ENCODE results near the gene STOML2.

DNA sequence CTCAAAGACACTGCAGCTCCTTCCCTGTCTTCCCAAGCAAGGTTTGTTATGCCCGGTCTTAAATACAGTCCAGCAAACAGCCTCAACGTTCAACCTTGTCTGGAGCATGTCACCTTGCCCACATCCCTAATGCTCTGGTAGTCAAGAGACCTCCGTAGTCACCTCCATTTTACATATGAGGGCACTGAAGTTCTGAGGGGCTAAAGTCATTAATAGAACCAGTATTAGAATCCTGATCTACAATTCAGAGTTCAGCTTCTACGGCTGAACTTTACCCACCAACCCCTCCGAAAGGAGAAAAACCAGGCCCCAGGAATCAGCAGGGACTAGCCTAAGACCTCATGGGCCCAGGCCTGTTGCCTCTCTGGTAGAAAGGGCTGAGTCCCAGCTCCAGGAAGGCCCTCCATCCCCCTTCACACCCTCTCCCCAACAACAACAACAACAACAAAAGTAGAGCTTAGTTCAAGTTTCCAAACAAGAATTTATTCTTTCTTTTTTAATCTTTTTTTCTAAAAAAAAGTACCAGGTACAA, 795 bp upstream of the STOML2 start:
- no peak for TF ChIP-seq CTCF (IDR thresholded peaks at IDR 0.05)
- no peak for TF ChIP-seq POLR2AphosphoS5 (IDR thresholded peaks at IDR 0.05)

Measured in sigmoid colon (tissue), 4 donors.